MM.1S (cell line): ENCODE data around the gene MYH15.

Source experiments
- CTCF ChIP-seq: fragments of 300-600 bp; sonication (generic); IDR thresholded peaks from 2 replicates; pipeline ENCODE4 v1.5.1; 2016; ENCODE audit warnings: antibody characterized with exemption, low read length, mixed read lengths
- EZH2 ChIP-seq: fragments of 300-600 bp; sonication (generic); optimal IDR thresholded peaks from 2 replicates; pipeline ENCODE3; 2017; ENCODE audit warnings: low read depth, mild to moderate bottlenecking, antibody characterized with exemption, low read length, mixed read lengths
- EZH2phosphoT487 ChIP-seq: fragments of 300-600 bp; sonication (generic); IDR thresholded peaks from 2 replicates; pipeline ENCODE4 v1.6.1; 2018; ENCODE audit warnings: antibody characterized with exemption, low read length

- no peak for TF ChIP-seq CTCF
- TF ChIP-seq EZH2, result no peak
- no peak for TF ChIP-seq EZH2phosphoT487
These were observed 94.1 kb downstream of the MYH15 start for GRCh38 chr3:108416111-108416869.
